SH-SY5Y (cell line): Measurements from ENCODE around the gene MEX3D.

Experiments used
- GATA2 ChIP-seq: IDR thresholded peaks from 2 replicates; pipeline ENCODE4 v1.6.1; 2011; ENCODE audit warnings: mild to moderate bottlenecking, low read depth, low read length
- GATA3 ChIP-seq: IDR thresholded peaks from 2 replicates; pipeline ENCODE4 v1.6.1; 2011; ENCODE audit warnings: low read depth, mild to moderate bottlenecking, low read length, moderate library complexity

The MEX3D gene

GRCh38 chr19:1606138-1606651 is 38.1 kb upstream of the MEX3D start:
- TF ChIP-seq GATA2 (no peak), GATA3 (no peak)

DNA sequence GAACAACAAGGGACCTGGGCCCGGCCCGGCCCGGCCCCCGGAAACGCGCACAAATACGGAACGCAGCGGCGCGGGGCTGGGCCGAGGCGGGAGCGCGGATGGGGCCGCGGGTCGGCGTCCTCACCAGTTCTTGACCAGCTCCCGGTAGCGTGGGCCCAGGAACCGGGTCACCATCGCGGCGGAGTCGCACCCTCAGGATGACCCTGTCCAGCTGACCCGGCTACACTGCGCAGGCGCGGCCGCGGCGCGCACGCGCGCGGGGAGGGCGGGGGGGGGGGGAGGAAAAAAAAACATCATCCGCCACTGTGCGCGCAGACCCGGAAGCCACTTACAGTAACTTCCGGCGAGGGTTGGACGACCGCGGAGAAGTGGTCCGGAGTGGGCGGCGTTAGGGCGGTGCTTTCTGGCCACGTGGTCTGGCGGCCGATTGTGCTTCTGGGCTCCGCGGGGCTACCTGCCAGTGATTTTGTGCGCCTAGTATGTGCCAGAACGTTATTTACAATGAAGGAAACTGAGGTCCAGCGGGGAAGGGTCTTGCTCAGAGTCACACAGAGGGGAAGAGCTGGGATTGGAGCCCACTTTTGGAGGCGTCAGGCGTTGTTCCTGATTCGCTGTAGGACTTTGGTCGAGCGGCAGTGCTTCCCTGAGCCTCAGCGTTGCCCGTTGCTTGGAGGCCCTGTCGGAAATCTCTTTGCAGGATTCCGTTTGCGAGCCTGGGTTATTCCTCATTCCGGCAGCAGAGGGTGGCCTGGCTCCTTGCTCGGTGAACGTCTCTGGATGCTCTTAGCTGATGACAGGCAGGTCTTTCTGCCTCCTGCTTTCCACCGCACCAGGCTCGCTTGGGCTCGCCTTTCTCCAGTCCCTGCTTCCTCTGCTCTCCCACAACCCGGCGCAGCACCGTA is 37.4 kb upstream of the MEX3D start, which contains the start of gene UQCR11:
UQCR11 (minus strand) TSS at position 227 of the 902 bp plus-strand sequence; CDS start at position 174, 53 bp downstream.
- TF ChIP-seq GATA3 (no peak), GATA2 (no peak)

- TF ChIP-seq GATA2 (no peak), GATA3 (no peak)
Observed at GRCh38 chr19:1602091-1602707, 34.1 kb upstream of the MEX3D start.

DNA sequence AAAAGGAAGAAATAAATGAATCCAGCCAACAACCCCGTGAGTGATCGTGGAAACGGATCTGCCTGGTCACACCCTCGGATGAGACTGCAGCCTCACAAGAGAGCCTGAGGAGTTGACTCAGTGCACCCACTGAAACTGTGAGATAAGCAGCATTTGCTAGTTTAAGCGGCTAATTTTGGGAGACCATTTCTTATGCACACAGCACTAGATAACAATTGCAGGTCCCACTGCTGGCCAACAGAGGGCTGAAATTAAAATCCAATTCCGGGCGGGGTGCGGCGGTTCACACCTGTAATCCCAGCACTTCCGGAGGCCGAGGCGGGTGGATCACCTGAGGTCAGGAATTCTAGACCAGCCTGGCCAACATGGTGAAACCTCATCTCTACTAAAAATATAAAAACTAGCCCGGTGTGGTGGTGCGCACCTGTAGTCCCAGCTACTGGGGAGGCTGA is 33.5 kb upstream of the MEX3D start:
- TF ChIP-seq GATA3, result no peak
- no peak for TF ChIP-seq GATA2

- TF ChIP-seq GATA3, result no peak
- no peak for TF ChIP-seq GATA2
Observed at GRCh38 chr19:1599460-1599846, 31.3 kb upstream of the MEX3D start.

- TF ChIP-seq GATA2 (no peak), GATA3 (no peak)
Observed at GRCh38 chr19:1598777-1599459, 30.8 kb upstream of the MEX3D start.

DNA sequence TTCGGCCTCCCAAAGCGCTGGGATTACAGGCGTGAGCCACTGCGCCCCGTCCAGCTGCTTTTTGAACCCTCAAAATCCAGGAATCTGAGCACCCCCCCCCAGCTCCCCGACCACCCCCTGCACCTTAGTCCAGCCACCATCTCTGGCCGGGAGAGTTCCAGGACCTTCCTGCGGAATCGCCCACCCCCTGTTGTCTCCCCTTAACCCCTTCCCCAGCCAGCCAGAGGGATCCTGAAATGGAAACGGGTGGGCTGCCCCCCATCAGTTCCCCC is 25.3 kb upstream of the MEX3D start:
- TF ChIP-seq GATA2 (no peak), GATA3 (no peak)

DNA sequence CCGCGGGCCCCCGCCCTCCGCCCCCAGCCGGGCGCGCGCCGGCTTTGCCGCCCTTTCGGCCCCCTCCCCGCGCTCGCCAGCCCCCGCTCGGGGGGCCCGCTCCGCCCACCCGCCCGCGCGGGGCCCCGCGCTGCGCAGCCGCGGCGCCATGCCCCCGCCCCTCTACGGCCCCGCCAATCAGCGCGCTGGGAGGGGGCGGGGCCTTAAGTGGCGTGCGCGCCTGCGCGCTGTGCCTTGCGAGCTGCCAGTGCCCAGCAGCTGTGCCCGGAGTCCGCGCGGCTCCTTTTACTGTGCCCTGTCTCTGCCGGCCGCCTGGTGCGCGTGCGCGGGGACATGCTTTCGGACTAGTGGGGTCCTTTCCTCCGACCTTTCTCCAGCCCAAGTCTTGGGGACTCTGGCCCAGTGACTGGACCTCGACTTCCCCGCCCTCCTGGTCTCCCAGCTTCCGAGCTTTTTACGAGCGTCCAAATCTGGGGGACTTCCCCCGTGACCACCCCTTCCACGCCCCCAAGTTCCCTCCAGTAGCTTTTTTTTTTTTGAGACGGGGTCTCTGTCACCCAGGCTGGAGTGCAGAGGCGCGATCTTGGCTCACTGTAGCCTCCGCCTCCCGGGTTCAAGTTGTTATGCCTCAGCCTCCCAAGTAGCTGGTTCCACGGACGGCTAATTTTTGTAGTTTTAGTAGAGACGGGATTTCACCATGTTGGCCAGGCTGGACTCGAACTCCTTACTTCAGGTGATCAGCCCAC is 24.8 kb upstream of the MEX3D start, which contains the start of gene MBD3:
MBD3 (minus strand) TSS at position 111 of the 746 bp plus-strand sequence. CDS start 234 bp downstream, outside the sequence.
- TF ChIP-seq GATA2 (no peak), GATA3 (no peak)

GRCh38 chr19:1592024-1592754 is 24.1 kb upstream of the MEX3D start:
- TF ChIP-seq GATA2 (no peak; the same call in 1 of the 2 replicates), GATA3 (no peak)

GRCh38 chr19:1591421-1592023 is 23.4 kb upstream of the MEX3D start:
- TF ChIP-seq GATA2 (no peak), GATA3 (no peak)

DNA sequence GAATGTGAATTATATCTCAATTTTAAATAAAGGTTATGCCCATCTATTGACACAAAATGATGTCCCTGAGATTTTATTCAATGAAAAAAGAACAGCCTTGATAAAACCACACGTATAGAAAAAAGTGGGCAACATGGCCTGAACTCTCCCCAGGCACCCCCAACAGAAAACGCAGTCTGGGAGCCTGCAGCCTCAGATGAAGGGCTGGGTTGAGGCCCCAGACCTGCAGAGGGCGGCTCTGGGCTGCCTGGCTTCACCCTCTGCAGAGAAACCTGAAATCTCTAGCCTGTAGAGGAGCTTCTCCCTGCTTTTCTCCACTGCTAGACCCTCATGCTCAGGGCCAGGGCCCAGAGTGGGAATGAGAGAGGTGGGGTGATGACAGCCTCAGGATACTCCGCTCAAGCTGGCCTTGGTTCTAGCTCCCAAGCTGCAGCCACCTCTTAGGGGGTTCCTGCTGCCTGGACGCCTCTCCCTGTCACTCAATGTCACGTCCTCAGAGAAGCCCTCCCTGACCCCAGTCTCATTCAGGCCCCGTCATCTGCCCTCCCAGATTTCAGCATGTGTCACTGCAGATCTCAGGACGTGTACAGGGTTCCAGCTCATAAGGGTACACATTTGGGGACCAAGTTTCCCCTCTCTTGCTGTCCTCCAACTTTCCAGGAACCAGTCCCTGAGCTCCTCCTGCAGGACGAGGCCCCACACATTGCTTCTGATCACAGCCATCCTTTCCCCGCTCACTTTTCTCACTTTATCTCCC is 22.7 kb upstream of the MEX3D start:
- TF ChIP-seq GATA2, result no peak

DNA sequence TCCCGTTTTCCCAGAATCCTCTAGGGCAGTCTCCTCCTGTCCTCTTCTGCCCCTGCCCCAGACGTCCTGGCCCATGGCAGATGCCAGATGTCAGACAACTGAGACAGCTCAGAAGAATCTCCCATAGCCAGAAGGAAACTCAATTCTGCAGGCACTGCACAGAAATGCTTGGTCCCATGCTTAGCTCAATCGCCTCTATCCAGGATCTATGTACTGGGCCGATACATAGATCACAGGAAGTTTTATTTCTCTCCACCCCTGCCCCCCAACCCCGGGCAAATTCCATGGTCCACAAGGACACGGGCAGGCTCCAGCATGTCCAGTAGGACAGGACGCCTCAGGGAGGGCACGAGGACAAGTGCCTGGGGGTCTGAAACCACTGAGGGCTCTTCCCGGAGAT is 19.7 kb upstream of the MEX3D start:
- TF ChIP-seq GATA3 (no peak), GATA2 (no peak)

DNA sequence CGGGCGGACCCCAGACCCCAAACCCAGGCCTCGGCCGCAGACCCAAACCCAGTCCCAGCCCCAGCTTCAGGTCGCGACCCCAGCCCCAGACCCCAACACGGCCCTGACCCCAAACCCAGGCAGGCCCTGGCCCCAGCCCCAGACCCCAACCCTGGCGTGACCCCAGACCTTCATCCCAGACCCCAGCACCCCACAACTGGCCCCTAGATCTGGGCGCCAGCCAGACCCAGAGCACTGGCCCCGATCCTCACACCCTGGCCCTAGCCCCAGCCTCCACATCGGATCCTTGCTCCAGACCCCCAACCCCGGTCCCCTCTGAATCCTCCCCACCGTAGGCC is 17.1 kb upstream of the MEX3D start:
- TF ChIP-seq GATA2, result no peak
- TF ChIP-seq GATA3, result no peak
